ENCODE results near the gene PIGU.
"Not testable (repeated sequence)": the region's sequence is repeated elsewhere in the genome, so short reads cannot be mapped to it uniquely, and the experiment has no call there.

The PIGU gene

GRCh38 chr20:34525342-34525708 is 151.6 kb downstream of the PIGU start:
- DNase-seq (ENCODE audit: low read depth): no peak
- no peak for TF ChIP-seq CTCF (conservative IDR thresholded peaks at IDR 0.05; ENCODE audit: low read depth, low read length)
- H3K4me3 ChIP-seq (ENCODE audit: low read length): no peak overlapping the region

DNA sequence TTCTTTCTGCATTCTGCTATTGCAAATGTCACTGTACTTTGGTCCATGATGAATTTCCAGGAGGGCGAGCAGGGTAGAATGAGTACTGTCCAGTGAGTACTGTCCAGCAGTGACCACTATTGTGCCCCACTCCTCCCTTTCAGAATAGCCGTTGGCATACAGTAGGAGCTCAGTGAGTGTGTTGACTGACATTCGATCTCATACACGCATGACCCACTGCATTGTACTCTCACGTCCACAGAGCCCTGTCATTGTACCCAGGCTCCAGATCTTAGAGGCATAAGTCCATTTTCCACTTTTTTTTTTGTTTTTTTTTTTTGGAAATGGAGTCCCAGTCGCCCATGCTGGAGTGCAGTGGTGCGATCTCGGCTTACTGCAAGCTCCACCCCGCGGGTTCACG is 152.5 kb downstream of the PIGU start:
- no peak overlapping the region for H3K4me3 ChIP-seq (ENCODE audit: low read length)
- no peak for DNase-seq (ENCODE audit: low read depth)

DNA sequence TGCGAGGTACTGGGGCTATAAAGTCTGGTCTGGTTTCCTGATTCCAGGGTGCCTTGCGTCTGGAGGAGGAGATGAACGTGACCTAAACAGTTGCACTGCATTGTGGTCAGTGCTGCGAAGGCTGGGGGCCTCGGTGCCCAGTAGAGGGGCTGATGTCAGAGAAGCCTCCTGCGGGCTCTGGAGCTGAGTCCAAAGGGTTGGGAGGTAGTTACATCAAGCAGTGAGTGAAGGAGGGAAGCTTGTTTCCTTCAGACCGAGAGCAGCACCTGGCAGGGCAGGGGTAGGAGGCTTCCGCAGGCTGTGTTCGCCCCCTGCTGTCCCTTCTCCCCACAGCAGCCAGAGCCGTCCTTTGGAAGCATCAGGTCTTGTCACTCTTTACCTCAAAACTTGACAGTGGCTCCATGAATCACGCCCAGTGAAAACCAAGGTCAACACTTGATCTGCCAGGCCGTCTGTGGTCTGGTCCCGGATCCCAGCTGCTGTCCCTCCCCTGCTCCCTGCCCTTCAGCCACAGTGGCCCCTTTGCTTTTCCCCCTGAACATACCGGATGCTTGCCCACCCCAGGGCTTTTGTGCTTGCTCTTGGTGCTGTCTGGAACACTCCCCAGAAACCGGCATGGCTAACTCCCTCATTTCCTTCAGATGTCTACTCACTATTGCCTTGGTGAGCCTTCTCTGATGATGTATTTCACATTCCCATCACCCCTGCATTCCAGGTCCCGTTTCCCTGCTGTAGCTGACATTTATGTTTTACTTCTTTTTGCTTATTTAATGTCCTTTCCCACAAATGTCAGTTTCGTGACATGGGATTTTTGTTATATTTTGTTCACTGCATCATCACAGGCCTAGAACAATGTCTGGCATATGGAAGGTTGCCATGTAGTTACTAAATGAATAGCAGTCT is 153.7 kb downstream of the PIGU start:
- peak; percentile 76 for TF ChIP-seq CTCF (conservative IDR thresholded peaks at IDR 0.05; ENCODE audit: low read depth, low read length)
- no peak overlapping the region for H3K4me3 ChIP-seq (ENCODE audit: low read length)
- no peak for DNase-seq (ENCODE audit: low read depth)

More for the DNA sequence above, 152.5 kb downstream of the PIGU start:
- no peak for TF ChIP-seq CTCF (conservative IDR thresholded peaks at IDR 0.05; ENCODE audit: low read depth, low read length)

DNA sequence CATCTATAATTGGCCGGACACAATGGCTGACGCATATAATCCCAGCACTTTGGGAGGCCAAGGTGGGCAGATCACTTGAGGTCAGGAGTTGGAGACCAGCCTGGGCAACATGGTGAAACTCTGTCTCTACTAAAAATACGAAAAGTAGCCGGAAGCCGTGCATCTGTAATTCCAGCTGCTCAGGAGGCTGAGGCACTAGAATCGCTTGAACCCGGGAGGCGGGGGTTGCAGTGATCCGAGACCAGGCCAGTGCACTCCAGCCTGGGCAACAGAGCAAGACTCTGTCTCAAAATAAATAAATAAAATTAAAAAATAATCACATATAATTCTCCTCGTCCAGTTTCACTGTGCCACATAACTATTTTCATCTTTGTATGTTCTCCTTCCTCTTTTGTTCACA is 157.1 kb downstream of the PIGU start:
- DNase-seq (ENCODE audit: low read depth); H3K4me3 ChIP-seq (ENCODE audit: low read length): not testable (repeated sequence)

DNA sequence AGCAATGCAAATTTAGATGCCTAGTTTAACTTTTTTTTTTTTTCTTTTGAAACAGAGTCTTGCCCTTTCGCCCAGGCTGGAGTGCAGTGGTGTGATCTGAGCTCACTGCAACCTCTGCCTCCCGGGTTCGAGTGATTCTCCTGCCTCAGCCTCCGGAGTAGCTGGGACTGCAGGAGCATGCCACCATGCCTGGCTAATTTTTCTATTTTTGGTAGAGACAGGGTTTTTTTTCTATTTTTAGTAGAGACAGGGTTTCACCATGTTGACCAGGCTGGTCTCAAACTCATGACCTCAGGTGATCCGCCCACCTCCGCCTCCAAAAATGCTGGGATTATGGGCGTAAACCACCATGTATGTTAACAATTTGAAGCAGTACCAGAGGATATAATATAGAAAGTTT is 158.0 kb downstream of the PIGU start:
- H3K4me3 ChIP-seq (ENCODE audit: low read length); DNase-seq (ENCODE audit: low read depth): not testable (repeated sequence)

DNA sequence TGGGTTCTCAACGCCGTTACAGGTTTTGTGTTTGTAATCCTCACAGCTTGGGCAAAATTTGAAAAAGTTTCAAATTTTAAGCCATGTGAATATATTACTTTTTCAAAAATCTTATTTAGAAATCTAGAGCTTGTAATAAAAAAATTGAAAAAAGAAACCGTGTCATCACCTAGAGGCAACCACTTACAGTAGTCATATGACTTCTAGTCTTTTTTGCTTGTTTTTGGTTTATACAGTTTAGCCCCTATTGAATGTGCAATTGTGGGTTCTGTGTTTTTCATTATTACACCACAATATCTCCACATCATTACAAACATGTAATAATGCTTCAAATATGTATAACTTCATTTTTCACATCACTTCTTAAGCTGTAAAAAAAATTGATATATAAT is 159.8 kb downstream of the PIGU start:
- no peak for TF ChIP-seq CTCF (conservative IDR thresholded peaks at IDR 0.05; ENCODE audit: low read depth, low read length)
- no peak for DNase-seq (ENCODE audit: low read depth)
- peak overlapping the region; percentile 92 for H3K4me3 ChIP-seq (ENCODE audit: low read length)

DNA sequence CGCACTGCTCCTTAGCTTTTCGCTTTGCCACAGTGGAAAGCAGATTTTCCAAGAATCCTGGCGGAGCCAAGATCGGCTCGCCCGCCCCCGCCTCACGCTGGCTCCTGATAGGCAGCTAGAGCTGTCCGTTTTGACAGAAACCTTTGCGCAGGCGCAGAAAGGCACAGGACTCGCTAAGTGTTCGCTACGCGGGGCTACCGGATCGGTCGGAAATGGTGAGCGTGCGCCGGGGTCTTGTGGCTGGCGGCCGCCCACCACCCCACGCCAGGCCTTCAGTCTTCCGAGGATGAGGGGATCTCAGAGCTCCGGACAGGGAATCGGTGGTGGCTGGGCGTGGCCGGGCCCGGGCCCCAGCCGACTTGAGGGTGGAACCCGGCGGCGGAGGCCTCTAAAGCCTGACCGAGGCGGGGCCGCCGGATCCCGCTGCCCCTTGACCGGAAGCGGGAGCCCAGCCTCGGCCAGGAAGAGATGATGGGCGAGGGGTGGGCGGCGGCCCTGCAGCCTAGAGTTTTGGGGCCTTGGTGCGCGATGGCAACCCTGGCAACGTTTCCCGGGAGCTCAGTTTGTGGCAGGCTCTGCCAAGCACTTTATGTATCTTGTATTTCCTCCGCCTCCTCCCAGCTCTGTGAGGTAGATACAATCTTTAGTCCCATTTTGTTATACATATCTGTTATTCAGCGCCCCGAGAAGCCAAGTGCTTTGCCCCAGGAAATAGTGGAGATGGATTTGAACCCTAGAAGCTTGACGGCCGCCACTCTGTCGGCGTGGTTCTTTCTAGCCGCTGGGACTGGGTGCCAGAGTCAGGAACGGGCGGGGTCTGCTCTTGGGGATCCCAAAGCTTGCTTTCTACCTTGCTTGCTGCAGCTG is 160.4 kb downstream of the PIGU start, which contains the start of gene DYNLRB1:
DYNLRB1 (plus strand) TSS at position 176 of the 867 bp plus-strand sequence; CDS start at position 213, 37 bp downstream.
- TF ChIP-seq CTCF (conservative IDR thresholded peaks at IDR 0.05; ENCODE audit: low read depth, low read length): no peak
- peak; percentile 89 for DNase-seq (ENCODE audit: low read depth)
- H3K4me3 ChIP-seq (ENCODE audit: low read length): peak within 1 kb of the TSS; percentile 92

All from retinal pigment epithelial cell (primary cell).